ENCODE results near the gene C9orf50.
A peak's percentile ranks its signal among the peaks of the same experiment; 100 is the strongest.

The C9orf50 gene

GRCh38 chr9:129604766-129605163, 16.1 kb downstream of the C9orf50 start:
- H3K4me3 ChIP-seq (replicated peaks in 1 of 2; ENCODE audit: low read depth in 2 of 2, low read length in 2 of 2) = no peak overlapping the region
- no peak for DNase-seq (ENCODE audit: low read depth in 2 of 2)
- TF ChIP-seq, protein P1, sequence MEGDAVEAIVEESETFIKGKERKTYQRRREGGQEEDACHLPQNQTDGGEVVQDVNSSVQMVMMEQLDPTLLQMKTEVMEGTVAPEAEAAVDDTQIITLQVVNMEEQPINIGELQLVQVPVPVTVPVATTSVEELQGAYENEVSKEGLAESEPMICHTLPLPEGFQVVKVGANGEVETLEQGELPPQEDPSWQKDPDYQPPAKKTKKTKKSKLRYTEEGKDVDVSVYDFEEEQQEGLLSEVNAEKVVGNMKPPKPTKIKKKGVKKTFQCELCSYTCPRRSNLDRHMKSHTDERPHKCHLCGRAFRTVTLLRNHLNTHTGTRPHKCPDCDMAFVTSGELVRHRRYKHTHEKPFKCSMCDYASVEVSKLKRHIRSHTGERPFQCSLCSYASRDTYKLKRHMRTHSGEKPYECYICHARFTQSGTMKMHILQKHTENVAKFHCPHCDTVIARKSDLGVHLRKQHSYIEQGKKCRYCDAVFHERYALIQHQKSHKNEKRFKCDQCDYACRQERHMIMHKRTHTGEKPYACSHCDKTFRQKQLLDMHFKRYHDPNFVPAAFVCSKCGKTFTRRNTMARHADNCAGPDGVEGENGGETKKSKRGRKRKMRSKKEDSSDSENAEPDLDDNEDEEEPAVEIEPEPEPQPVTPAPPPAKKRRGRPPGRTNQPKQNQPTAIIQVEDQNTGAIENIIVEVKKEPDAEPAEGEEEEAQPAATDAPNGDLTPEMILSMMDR (IDR thresholded peaks at IDR 0.05; ENCODE audit: low read depth, low read length) = no peak

- H3K4me3 ChIP-seq (replicated peaks in 1 of 2; ENCODE audit: low read depth in 2 of 2, low read length in 2 of 2) = no peak overlapping the region
- TF ChIP-seq, protein P1 (IDR thresholded peaks at IDR 0.05; ENCODE audit: low read depth, low read length) = no peak
- DNase-seq (ENCODE audit: low read depth in 2 of 2) = no peak
Measured at GRCh38 chr9:129604056-129604765, 16.7 kb downstream of the C9orf50 start.

GRCh38 chr9:129602598-129603415, 18.1 kb downstream of the C9orf50 start:
- no peak for DNase-seq (ENCODE audit: low read depth in 2 of 2)

GRCh38 chr9:129601082-129601674, 19.7 kb downstream of the C9orf50 start:
- TF ChIP-seq, protein P1 (IDR thresholded peaks at IDR 0.05; ENCODE audit: low read depth, low read length) = no peak
- no peak for DNase-seq (ENCODE audit: low read depth in 2 of 2)
- H3K4me3 ChIP-seq (replicated peaks in 1 of 2; ENCODE audit: low read depth in 2 of 2, low read length in 2 of 2) = no peak overlapping the region

More at GRCh38 chr9:129602598-129603415, 18.1 kb downstream of the C9orf50 start:
- H3K4me3 ChIP-seq (replicated peaks in 1 of 2; ENCODE audit: low read depth in 2 of 2, low read length in 2 of 2) = no peak overlapping the region
- TF ChIP-seq, protein P1 (IDR thresholded peaks at IDR 0.05; ENCODE audit: low read depth, low read length) = no peak

DNA sequence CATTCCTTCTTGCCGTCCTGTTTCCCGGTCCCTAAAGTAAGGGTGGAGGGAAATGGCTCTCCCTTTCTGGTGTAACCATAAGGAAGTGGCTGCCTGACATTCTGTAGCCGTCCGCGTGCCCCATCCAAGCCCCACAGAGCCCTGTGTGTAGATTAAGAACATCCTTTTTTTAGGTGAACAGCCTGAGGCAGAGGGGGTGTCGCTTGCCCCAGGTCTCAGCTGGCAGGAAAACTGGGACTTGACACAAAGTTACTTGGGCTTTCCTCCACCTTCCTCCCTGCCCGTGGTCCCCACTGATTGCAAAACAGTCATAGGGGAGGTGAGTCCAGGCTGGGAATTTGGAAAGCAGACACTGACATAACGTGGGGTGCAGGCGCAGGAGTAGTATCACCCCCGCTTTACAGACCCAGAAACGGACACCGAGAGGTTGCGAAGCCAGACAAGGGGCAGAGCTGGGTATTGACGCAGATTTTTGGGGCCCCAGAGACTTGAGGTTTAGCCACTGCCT, 22.8 kb downstream of the C9orf50 start:
- TF ChIP-seq, protein P1 (IDR thresholded peaks at IDR 0.05; ENCODE audit: low read depth, low read length) = no peak
- no peak for DNase-seq (ENCODE audit: low read depth in 2 of 2)

DNA sequence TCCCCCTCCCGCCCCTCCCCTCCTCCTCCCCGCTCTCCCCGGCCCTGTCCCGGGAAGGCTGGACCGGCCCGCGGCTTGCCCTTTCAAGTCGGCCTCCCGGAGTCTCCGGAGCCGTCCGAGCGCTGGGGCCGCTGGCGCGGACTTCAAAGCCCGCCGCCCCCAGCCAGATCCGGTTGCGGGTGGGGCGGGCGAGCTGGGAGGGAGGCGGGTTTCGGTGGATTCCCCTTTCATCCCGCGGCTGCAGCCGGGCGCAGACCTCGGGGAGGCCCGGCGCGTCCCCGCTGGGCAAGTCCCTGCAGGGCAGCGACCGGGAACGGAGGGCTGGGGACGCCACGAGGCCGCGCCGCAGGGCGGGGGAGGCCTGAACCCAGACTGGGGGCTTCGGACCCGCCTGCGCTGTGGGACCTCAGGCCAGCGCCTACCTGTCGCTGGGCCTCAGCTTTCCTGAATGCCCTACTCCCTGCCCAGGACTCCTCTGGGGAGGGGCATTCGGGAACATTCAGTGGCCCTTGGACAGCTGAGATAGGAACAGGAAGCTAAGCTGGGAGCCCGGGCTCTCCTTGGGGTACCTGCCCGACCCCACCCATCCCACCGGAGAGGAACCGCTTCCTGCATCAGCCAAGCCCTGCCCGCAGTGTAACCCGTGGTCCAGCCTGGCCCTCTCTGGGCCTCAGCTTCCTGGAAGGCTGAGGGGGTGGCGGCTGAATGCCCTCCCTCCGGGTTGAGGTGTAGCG, 23.4 kb downstream of the C9orf50 start:
- H3K4me3 ChIP-seq (replicated peaks in 1 of 2; ENCODE audit: low read depth in 2 of 2, low read length in 2 of 2) = peak overlapping the region; percentile 31 to 46
- TF ChIP-seq, protein P1 (IDR thresholded peaks at IDR 0.05; ENCODE audit: low read depth, low read length) = no peak
- peak; percentile 68 to 76 for DNase-seq (ENCODE audit: low read depth in 2 of 2)

More for the DNA sequence above, 22.8 kb downstream of the C9orf50 start:
- no peak overlapping the region for H3K4me3 ChIP-seq (replicated peaks in 1 of 2; ENCODE audit: low read depth in 2 of 2, low read length in 2 of 2)

All from cardiac fibroblast (primary cell).